ENCODE results near the gene NCAM1.
A peak's percentile ranks its signal among the peaks of the same experiment; 100 is the strongest.

The NCAM1 gene

DNA sequence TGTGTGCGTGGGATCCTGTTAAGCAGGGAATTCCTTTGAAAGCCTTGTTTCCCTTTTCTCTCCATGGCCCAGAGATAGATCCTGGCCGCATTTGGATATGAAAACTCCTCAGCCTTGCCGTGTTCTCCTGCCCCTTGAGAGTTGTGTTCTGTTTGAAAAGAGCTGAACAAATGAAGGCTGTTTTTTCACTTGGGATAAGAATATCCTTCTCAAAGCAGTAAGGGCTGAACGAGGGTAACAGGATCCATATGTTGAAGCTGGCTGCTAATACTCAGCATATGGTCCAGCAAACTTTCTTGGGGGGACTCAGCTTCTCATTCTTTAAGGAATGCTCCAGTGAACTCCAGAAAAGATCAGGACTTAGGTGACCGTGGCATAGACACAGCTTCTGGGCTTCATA lies 238.6 kb downstream of the NCAM1 start:
- no peak overlapping the region for H4K8ac ChIP-seq (ENCODE audit: low read length)
- H4K91ac ChIP-seq (ENCODE audit: low read length): no peak overlapping the region
- no peak overlapping the region for H2AK5ac ChIP-seq (ENCODE audit: low read length, severe bottlenecking)
- no peaks in the 10 kb centered on the region for H3K9me3 ChIP-seq (ENCODE audit: control insufficient read depth, low read length)
- H3K27ac ChIP-seq (ENCODE audit: low read length, poor library complexity, severe bottlenecking): no peak overlapping the region
- H3K4me2 ChIP-seq (ENCODE audit: low read length, poor library complexity, severe bottlenecking): no peak overlapping the region
- no peak overlapping the region for H2BK5ac ChIP-seq (ENCODE audit: low read depth, low read length, poor library complexity, severe bottlenecking)
- H3K4me3 ChIP-seq (ENCODE audit: insufficient read depth in 1 of 2, low read depth in 1 of 2, low read length in 2 of 2): no peak overlapping the region
- no peaks in the 10 kb centered on the region for H3K4me1 ChIP-seq (ENCODE audit: control insufficient read depth, insufficient read depth, low read depth, low read length)
- no peak overlapping the region for H2BK15ac ChIP-seq (ENCODE audit: low read depth, poor library complexity, severe bottlenecking)
- no peak for DNase-seq
- H3K36me3 ChIP-seq (ENCODE audit: control insufficient read depth in 1 of 2, insufficient read depth in 2 of 2, low read depth in 1 of 2, low read length in 2 of 2): no peaks in the 10 kb centered on the region
- H3K27me3 ChIP-seq (ENCODE audit: control insufficient read depth in 1 of 2, insufficient read depth in 1 of 2, low read length in 2 of 2): peaks cover 0 to 47% of the 10 kb centered on the region in 2 experiments
- H3K14ac ChIP-seq (ENCODE audit: low read length in 2 of 2): no peak overlapping the region
- no peak overlapping the region for H2AFZ ChIP-seq (ENCODE audit: low read depth, low read length)
- no peak overlapping the region for H2BK120ac ChIP-seq (ENCODE audit: low read depth, low read length)
- no peaks in the 10 kb centered on the region for H3K79me1 ChIP-seq (replicated peaks; ENCODE audit: low read length, poor library complexity, severe bottlenecking)
- no peak overlapping the region for H2BK12ac ChIP-seq (ENCODE audit: low read length in 2 of 2)
- no peak overlapping the region for H3K4ac ChIP-seq (ENCODE audit: low read depth in 1 of 2, low read length in 2 of 2)
- no peak overlapping the region for H3K9ac ChIP-seq (ENCODE audit: low read length)
- no peak overlapping the region for H3K23ac ChIP-seq (ENCODE audit: low read length in 2 of 2)
- 82% methylated on average over 5 of the region's 5 CpGs for WGBS
- H3K18ac ChIP-seq (ENCODE audit: low read depth in 1 of 2, low read length in 2 of 2): no peak overlapping the region

- no peak overlapping the region for H3K27ac ChIP-seq (ENCODE audit: low read length, poor library complexity, severe bottlenecking)
- H2BK12ac ChIP-seq (ENCODE audit: low read length in 2 of 2): no peak overlapping the region
- H2AFZ ChIP-seq (ENCODE audit: low read depth, low read length): no peak overlapping the region
- H2BK5ac ChIP-seq (ENCODE audit: low read depth, low read length, poor library complexity, severe bottlenecking): no peak overlapping the region
- H3K23ac ChIP-seq (ENCODE audit: low read length in 2 of 2): no peak overlapping the region
- no peak overlapping the region for H3K9ac ChIP-seq (ENCODE audit: low read length)
- no peaks in the 10 kb centered on the region for H3K36me3 ChIP-seq (ENCODE audit: control insufficient read depth in 1 of 2, insufficient read depth in 2 of 2, low read depth in 1 of 2, low read length in 2 of 2)
- peaks cover 0 to 42% of the 10 kb centered on the region in 2 experiments for H3K27me3 ChIP-seq (ENCODE audit: control insufficient read depth in 1 of 2, insufficient read depth in 1 of 2, low read length in 2 of 2)
- H2AK5ac ChIP-seq (ENCODE audit: low read length, severe bottlenecking): no peak overlapping the region
- 89% methylated on average over 9 of the region's 12 CpGs for WGBS
- no peaks in the 10 kb centered on the region for H3K4me1 ChIP-seq (ENCODE audit: control insufficient read depth, insufficient read depth, low read depth, low read length)
- no peak overlapping the region for H4K8ac ChIP-seq (ENCODE audit: low read length)
- H3K4me3 ChIP-seq (ENCODE audit: insufficient read depth in 1 of 2, low read depth in 1 of 2, low read length in 2 of 2): no peak overlapping the region
- no peak overlapping the region for H2BK120ac ChIP-seq (ENCODE audit: low read depth, low read length)
- no peak overlapping the region for H3K14ac ChIP-seq (ENCODE audit: low read length in 2 of 2)
- H3K4me2 ChIP-seq (ENCODE audit: low read length, poor library complexity, severe bottlenecking): no peak overlapping the region
- no peak overlapping the region for H2BK15ac ChIP-seq (ENCODE audit: low read depth, poor library complexity, severe bottlenecking)
- no peaks in the 10 kb centered on the region for H3K9me3 ChIP-seq (ENCODE audit: control insufficient read depth, low read length)
- no peak overlapping the region for H3K4ac ChIP-seq (ENCODE audit: low read depth in 1 of 2, low read length in 2 of 2)
- no peak for DNase-seq
- no peak overlapping the region for H3K18ac ChIP-seq (ENCODE audit: low read depth in 1 of 2, low read length in 2 of 2)
- no peaks in the 10 kb centered on the region for H3K79me1 ChIP-seq (replicated peaks; ENCODE audit: low read length, poor library complexity, severe bottlenecking)
- H4K91ac ChIP-seq (ENCODE audit: low read length): no peak overlapping the region
Measured at GRCh38 chr11:113201054-113201818, 240.0 kb downstream of the NCAM1 start.

DNA sequence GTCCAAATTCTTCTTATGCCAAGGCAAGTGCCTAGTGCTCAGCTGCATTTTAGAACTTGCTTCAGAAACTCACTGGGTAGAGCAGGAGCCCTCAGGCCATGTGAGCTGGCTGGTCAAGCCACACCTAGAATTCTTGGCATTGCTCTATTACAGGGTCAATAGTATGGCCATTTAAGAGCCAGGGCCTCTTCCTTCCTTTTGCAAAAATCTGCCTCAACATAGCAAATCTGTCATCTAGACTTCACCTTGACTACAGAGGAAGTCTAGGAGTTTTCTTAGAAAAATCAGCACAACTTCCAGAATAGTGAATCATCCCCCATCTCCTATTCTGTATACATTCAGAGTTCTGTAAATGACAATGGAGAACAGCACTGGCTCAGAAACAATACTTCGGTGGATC lies 241.2 kb downstream of the NCAM1 start:
- Histone ChIP-seq H4K91ac (ENCODE audit: low read length) (no peak overlapping the region), H2BK12ac (ENCODE audit: low read length in 2 of 2) (no peak overlapping the region), H3K27ac (ENCODE audit: low read length, poor library complexity, severe bottlenecking) (no peak overlapping the region)

GRCh38 chr11:113203141-113203753 lies 242.0 kb downstream of the NCAM1 start:
- H4K91ac ChIP-seq (ENCODE audit: low read length): no peak overlapping the region
- H2AK5ac ChIP-seq (ENCODE audit: low read length, severe bottlenecking): no peak overlapping the region
- H3K14ac ChIP-seq (ENCODE audit: low read length in 2 of 2): peak overlapping the region in 1 of 2 experiments; percentile 74
- H3K4me1 ChIP-seq (ENCODE audit: control insufficient read depth, insufficient read depth, low read depth, low read length): no peaks in the 10 kb centered on the region
- no peak overlapping the region for H3K23ac ChIP-seq (ENCODE audit: low read length in 2 of 2)
- WGBS: 95% methylated on average over 17 of the region's 17 CpGs
- no peak for DNase-seq
- no peaks in the 10 kb centered on the region for H3K79me1 ChIP-seq (replicated peaks; ENCODE audit: low read length, poor library complexity, severe bottlenecking)
- H3K18ac ChIP-seq (ENCODE audit: low read depth in 1 of 2, low read length in 2 of 2): no peak overlapping the region
- no peak overlapping the region for H2BK120ac ChIP-seq (ENCODE audit: low read depth, low read length)
- no peak overlapping the region for H3K9ac ChIP-seq (ENCODE audit: low read length)
- no peak overlapping the region for H3K4me2 ChIP-seq (ENCODE audit: low read length, poor library complexity, severe bottlenecking)
- H3K27ac ChIP-seq (ENCODE audit: low read length, poor library complexity, severe bottlenecking): no peak overlapping the region
- no peak overlapping the region for H2BK12ac ChIP-seq (ENCODE audit: low read length in 2 of 2)
- H3K27me3 ChIP-seq (ENCODE audit: control insufficient read depth in 1 of 2, insufficient read depth in 1 of 2, low read length in 2 of 2): peaks cover 0 to 32% of the 10 kb centered on the region in 2 experiments
- no peak overlapping the region for H4K8ac ChIP-seq (ENCODE audit: low read length)
- H2BK15ac ChIP-seq (ENCODE audit: low read depth, poor library complexity, severe bottlenecking): no peak overlapping the region
- H3K36me3 ChIP-seq (ENCODE audit: control insufficient read depth in 1 of 2, insufficient read depth in 2 of 2, low read depth in 1 of 2, low read length in 2 of 2): no peaks in the 10 kb centered on the region
- no peak overlapping the region for H3K4ac ChIP-seq (ENCODE audit: low read depth in 1 of 2, low read length in 2 of 2)
- no peak overlapping the region for H3K4me3 ChIP-seq (ENCODE audit: insufficient read depth in 1 of 2, low read depth in 1 of 2, low read length in 2 of 2)
- no peak overlapping the region for H2AFZ ChIP-seq (ENCODE audit: low read depth, low read length)
- H3K9me3 ChIP-seq (ENCODE audit: control insufficient read depth, low read length): no peaks in the 10 kb centered on the region
- no peak overlapping the region for H2BK5ac ChIP-seq (ENCODE audit: low read depth, low read length, poor library complexity, severe bottlenecking)

More for the DNA sequence above, 241.2 kb downstream of the NCAM1 start:
- DNase-seq: no peak
- no peak overlapping the region for H2AK5ac ChIP-seq (ENCODE audit: low read length, severe bottlenecking)
- H2BK120ac ChIP-seq (ENCODE audit: low read depth, low read length): no peak overlapping the region
- H2BK15ac ChIP-seq (ENCODE audit: low read depth, poor library complexity, severe bottlenecking): no peak overlapping the region
- no peak overlapping the region for H3K14ac ChIP-seq (ENCODE audit: low read length in 2 of 2)
- no peaks in the 10 kb centered on the region for H3K79me1 ChIP-seq (replicated peaks; ENCODE audit: low read length, poor library complexity, severe bottlenecking)
- no peaks in the 10 kb centered on the region for H3K9me3 ChIP-seq (ENCODE audit: control insufficient read depth, low read length)
- H3K4me3 ChIP-seq (ENCODE audit: insufficient read depth in 1 of 2, low read depth in 1 of 2, low read length in 2 of 2): no peak overlapping the region
- no peak overlapping the region for H4K8ac ChIP-seq (ENCODE audit: low read length)
- WGBS: 87% methylated on average over 1 of the region's 1 CpG
- H3K4ac ChIP-seq (ENCODE audit: low read depth in 1 of 2, low read length in 2 of 2): no peak overlapping the region
- no peak overlapping the region for H3K23ac ChIP-seq (ENCODE audit: low read length in 2 of 2)
- no peak overlapping the region for H2BK5ac ChIP-seq (ENCODE audit: low read depth, low read length, poor library complexity, severe bottlenecking)
- H3K36me3 ChIP-seq (ENCODE audit: control insufficient read depth in 1 of 2, insufficient read depth in 2 of 2, low read depth in 1 of 2, low read length in 2 of 2): no peaks in the 10 kb centered on the region
- no peaks in the 10 kb centered on the region for H3K4me1 ChIP-seq (ENCODE audit: control insufficient read depth, insufficient read depth, low read depth, low read length)
- H2AFZ ChIP-seq (ENCODE audit: low read depth, low read length): no peak overlapping the region
- H3K4me2 ChIP-seq (ENCODE audit: low read length, poor library complexity, severe bottlenecking): no peak overlapping the region
- no peak overlapping the region for H3K18ac ChIP-seq (ENCODE audit: low read depth in 1 of 2, low read length in 2 of 2)
- peaks cover 0 to 35% of the 10 kb centered on the region in 2 experiments for H3K27me3 ChIP-seq (ENCODE audit: control insufficient read depth in 1 of 2, insufficient read depth in 1 of 2, low read length in 2 of 2)
- no peak overlapping the region for H3K9ac ChIP-seq (ENCODE audit: low read length)

Data from mesenchymal stem cell (in vitro differentiated cells and primary cell).